Neural crest cell (in vitro differentiated cells): ENCODE data around the gene TMEM229B. TPM values are rescaled to one million over a fixed set of nuclear protein-coding genes. Genes with fewer than 3 reads are reported as not detected.
A peak's percentile ranks its signal among the peaks of the same experiment; 100 is the strongest.

ENCODE experiments used
- DNase-seq: peaks from one replicate; pipeline ENCODE4 v3.0.0; 2021; ENCODE audit warnings: low read depth, mixed read lengths, low spot score
- H3K27ac Mint-ChIP-seq: one replicate; pipeline ENCODE4 v1.8.0; 2021; ENCODE audit warnings: mild to moderate bottlenecking, mixed read lengths; ENCODE audit not compliant: unreplicated experiment
- H3K27me3 Mint-ChIP-seq: 2 replicates; pipeline ENCODE4 v1.8.0; 2021; ENCODE audit warnings: low read depth, mild to moderate bottlenecking, mixed read lengths
- H3K36me3 Mint-ChIP-seq: 2 replicates; pipeline ENCODE4 v1.8.0; 2021; ENCODE audit warnings: low read depth, mild to moderate bottlenecking, mixed read lengths
- H3K4me1 Mint-ChIP-seq: 2 replicates; pipeline ENCODE4 v1.8.0; 2021; ENCODE audit warnings: mixed read lengths
- H3K4me3 Mint-ChIP-seq: one replicate; pipeline ENCODE4 v1.8.0; 2021; ENCODE audit warnings: mild to moderate bottlenecking, mixed read lengths
- H3K9me3 Mint-ChIP-seq: 2 replicates; pipeline ENCODE4 v1.8.0; 2021; ENCODE audit warnings: mixed read lengths
- CTCF ChIP-seq: fragments of 200-600 bp; sonication (generic); conservative IDR thresholded peaks from 2 replicates; pipeline ENCODE4 v1.5.0; 2021; ENCODE audit warnings: antibody characterized with exemption, mild to moderate bottlenecking
- long read RNA-seq: library from polyadenylated mRNA; unstranded; transcript quantifications from one replicate; pipeline ENCODE4 v2.0.0, GENCODE V29; 2020
- total RNA-seq: library from RNA; stranded (reverse); gene quantifications from 2 replicates; pipeline ENCODE4 v1.2.1, GENCODE V29; 2021

TMEM229B gene
- 5.2 and 5.9 TPM in 2 replicates for total RNA-seq
- long read RNA-seq, partial matches to known transcripts = 0 of 1 reads
- long read RNA-seq, other reads (novel, unspliced or antisense) = 1 of 1 reads

GRCh38 chr14:67487937-67488893, at the start of gene TMEM229B:
Gene TMEM229B (minus strand): TSS chr14:67488721. CDS start chr14:67473923, 14,798 bp downstream.
- Mint-ChIP-seq H3K4me1 (no peaks in the 10 kb centered on the region), H3K36me3 (peaks cover 6% of the 10 kb centered on the region), H3K4me3 (no peak within 1 kb of the TSS), H3K27me3 (no peaks in the 10 kb centered on the region), H3K27ac (peak within 1 kb of the TSS; percentile 57), H3K9me3 (peaks cover 6% of the 10 kb centered on the region)
- DNase-seq = no peak
- no peak for TF ChIP-seq CTCF

- Mint-ChIP-seq H3K36me3 (peaks cover 4% of the 10 kb centered on the region), H3K9me3 (no peaks in the 10 kb centered on the region), H3K4me3 (no peak overlapping the region), H3K27ac (no peak overlapping the region), H3K27me3 (no peaks in the 10 kb centered on the region), H3K4me1 (peaks cover 62% of the 10 kb centered on the region)
- no peak for TF ChIP-seq CTCF
- DNase-seq = no peak
These were observed 49.2 kb upstream of the TMEM229B start for GRCh38 chr14:67537736-67538135.

DNA sequence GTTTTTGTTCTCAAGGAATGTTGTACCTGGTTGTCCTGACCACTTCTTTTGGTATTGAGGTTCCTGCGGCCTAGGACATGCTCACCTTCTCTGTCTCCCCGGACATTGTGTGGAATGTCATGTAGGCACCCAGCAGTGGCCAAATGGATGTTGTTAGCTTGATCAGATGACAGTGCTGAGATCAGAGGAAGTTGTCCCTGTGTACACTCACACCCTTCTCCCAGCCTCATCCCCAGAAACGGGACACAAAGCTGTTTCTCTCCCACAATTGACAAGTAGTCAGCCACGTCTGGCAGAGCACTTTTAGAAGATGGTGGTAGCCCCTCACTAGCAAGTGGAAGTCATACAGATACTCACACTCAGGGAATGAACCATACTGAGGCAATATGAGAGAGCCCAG, 47.6 kb upstream of the TMEM229B start:
- H3K36me3 Mint-ChIP-seq = no peaks in the 10 kb centered on the region
- H3K27ac Mint-ChIP-seq = no peak overlapping the region
- TF ChIP-seq CTCF = no peak
- peak overlapping the region; percentile 3 for H3K4me3 Mint-ChIP-seq
- peaks cover 56% of the 10 kb centered on the region for H3K4me1 Mint-ChIP-seq
- no peak for DNase-seq
- peaks cover under 1% of the 10 kb centered on the region for H3K27me3 Mint-ChIP-seq
- H3K9me3 Mint-ChIP-seq = no peaks in the 10 kb centered on the region

DNA sequence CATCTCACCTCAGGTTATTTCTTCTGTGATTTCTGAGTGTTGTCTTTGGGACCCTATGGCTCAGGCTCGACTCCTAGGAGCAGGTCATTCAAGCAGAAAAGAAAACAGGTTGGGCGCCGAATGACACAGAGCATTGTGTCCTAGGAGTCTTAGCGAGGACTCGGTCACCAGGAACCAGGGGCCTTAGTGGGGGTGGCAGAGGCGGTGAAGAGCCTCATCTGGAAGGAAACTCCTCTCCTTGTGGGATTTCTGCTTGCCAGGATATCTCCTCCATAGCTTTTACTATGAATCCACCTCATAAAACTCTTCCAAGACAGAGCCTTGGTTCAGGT, 45.2 kb upstream of the TMEM229B start:
- no peaks in the 10 kb centered on the region for H3K9me3 Mint-ChIP-seq
- H3K4me3 Mint-ChIP-seq = peak overlapping the region; percentile 90
- H3K4me1 Mint-ChIP-seq = peaks cover 38% of the 10 kb centered on the region
- no peak for TF ChIP-seq CTCF
- H3K27ac Mint-ChIP-seq = peak overlapping the region; percentile 46
- peak; percentile 15 for DNase-seq
- H3K27me3 Mint-ChIP-seq = peaks cover 3% of the 10 kb centered on the region
- no peaks in the 10 kb centered on the region for H3K36me3 Mint-ChIP-seq

DNA sequence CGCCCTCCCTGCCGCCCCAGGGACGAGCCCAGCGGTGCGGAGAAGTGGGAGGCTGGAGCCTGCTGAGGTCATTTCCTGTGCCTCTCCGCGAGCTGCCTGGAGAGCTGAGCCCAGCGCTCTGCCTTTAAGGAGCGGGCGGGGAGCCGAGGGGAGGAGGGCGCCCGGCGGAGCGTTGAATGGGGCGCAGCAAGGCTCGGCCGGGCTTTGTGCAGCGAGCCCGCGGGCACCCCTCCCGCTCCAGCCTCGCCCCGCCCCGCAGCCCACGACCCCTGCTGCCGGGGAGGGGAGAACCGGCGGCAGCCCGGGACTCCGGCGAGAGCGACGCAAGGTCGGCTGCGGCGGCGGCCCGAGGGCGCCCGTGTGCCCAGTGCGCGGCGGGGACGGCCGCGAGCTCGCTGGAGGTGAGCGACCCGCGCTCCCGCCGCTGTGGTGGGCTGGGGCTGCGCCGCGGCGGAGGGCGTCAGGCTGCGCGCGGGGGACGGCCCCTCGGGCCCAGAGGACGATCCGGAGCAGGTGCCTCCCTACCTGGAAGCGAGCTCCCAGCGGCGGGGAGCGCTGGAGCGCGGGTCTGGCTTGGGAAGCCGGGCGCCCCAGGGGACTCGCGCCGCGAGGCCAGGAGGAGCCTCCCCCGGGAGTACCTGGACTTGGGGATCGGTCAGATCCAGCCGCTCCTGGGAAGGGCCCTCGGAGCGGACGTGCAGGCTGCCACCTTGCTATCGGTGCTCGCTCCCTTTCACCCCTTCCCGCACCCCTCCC, 44.7 kb upstream of the TMEM229B start, which contains the start of gene PLEKHH1:
Gene PLEKHH1 (plus strand): TSS at position 293 of the 756 bp plus-strand sequence. CDS start 8,578 bp downstream, outside the sequence.
- DNase-seq = peak; percentile 65
- Mint-ChIP-seq H3K36me3 (no peaks in the 10 kb centered on the region), H3K4me1 (peaks cover 38% of the 10 kb centered on the region), H3K27ac (peak within 1 kb of the TSS; percentile 46), H3K4me3 (peak within 1 kb of the TSS; percentile 90), H3K9me3 (no peaks in the 10 kb centered on the region), H3K27me3 (peaks cover 3% of the 10 kb centered on the region)
- TF ChIP-seq CTCF = peak; percentile 47
